Fibroblast of skin of left biceps (primary cell): Measurements from ENCODE around the gene LRBA.

Experiments used
- DNase-seq, 2 experiments: peaks; one replicate each; pipeline ENCODE4 v3.0.0-alpha.2; 2013; ENCODE audit warnings: low read depth in 2 of 2

The LRBA gene

DNA sequence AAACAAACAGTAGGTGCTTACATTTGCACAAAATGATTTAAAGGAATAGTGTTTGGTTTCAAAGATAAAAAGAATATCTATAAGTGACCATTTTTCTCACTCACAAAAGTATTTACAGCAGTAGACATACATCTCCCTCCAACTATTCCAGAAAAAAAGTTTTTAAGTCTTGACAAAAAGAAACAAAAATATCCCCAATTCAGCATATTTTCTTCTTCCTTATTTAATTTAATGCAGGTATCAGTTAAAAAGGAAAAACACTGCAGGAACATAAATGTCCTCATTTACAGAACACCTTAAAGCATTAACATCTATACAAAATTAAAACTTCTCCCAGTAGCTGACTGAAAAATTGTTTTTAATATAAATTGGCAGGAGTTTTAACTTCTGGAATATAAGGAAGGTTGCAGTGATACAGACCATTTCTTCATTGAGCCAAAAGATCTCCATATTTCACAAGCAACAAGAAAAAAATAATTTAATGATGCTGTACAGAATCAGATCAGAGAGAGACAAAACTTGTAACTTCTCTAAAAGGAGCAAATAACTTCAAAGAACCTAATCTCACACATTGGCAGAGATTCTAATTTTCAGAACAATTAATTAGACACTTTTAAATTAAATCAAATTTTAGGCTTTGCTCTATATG lies 428.8 kb downstream of the LRBA start:
- no peak for DNase-seq

GRCh38 chr4:150585611-150586010 lies 429.5 kb downstream of the LRBA start:
- no peak for DNase-seq

DNA sequence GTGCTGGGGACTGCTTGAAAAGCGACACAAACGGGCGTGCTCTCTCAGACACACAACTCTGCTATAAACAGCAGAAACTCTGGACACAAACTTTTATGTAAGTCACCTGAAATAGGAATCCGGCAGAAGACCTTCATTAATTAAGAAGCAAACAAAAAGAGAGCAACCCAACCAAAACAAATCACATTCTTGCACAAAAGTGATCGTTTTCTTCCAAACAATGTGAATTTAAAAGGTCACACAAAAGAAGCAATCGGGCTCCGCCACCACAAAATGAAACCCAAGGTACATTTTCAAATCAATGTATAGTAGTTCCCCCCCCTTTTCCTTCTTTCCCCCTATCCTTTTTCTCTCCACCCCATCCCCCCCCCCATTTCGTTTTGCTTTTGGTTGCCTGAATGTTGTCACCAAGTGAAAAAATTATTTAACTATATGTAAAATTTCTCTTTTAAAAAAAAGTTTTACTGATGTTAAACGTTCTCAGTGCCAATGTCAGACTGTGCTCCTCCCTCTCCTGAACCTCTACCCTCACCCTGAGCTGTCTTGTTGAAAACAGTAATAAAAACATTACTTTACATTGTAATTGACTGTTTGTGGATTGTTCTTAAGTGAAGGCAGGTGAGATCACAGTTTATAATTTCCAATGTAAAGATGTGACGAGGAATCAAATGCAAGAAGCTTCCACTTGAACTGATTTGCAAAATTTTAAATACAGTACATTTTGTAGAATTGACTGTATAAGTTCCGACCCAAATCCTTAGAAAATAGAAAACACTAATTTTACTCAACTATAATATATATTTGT lies 430.8 kb downstream of the LRBA start:
- no peak for DNase-seq

DNA sequence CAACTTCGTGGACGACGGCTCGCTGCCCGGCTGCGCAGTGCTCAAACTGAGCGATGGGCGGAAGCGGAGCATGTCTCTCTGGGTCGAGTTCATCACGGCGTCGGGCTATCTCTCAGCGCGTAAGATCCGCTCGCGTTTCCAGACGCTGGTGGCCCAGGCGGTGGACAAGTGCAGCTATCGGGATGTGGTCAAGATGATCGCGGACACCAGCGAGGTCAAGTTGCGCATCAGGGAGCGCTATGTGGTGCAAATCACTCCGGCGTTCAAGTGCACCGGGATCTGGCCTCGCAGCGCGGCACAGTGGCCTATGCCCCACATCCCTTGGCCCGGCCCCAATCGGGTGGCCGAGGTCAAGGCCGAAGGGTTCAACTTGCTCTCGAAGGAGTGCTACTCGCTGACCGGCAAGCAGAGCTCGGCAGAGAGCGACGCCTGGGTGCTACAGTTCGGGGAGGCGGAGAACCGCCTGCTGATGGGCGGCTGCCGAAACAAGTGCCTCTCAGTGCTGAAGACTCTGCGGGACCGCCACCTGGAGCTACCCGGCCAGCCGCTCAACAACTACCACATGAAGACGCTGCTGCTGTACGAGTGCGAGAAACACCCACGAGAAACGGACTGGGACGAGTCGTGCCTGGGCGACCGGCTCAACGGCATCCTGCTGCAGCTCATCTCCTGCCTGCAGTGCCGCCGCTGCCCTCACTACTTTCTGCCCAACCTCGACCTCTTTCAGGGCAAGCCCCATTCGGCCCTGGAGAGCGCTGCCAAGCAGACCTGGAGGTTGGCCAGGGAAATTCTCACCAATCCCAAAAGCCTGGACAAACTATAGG lies 431.6 kb downstream of the LRBA start:
- DNase-seq: no peak

GRCh38 chr4:150582873-150583286 lies 432.2 kb downstream of the LRBA start:
- DNase-seq: no peak

DNA sequence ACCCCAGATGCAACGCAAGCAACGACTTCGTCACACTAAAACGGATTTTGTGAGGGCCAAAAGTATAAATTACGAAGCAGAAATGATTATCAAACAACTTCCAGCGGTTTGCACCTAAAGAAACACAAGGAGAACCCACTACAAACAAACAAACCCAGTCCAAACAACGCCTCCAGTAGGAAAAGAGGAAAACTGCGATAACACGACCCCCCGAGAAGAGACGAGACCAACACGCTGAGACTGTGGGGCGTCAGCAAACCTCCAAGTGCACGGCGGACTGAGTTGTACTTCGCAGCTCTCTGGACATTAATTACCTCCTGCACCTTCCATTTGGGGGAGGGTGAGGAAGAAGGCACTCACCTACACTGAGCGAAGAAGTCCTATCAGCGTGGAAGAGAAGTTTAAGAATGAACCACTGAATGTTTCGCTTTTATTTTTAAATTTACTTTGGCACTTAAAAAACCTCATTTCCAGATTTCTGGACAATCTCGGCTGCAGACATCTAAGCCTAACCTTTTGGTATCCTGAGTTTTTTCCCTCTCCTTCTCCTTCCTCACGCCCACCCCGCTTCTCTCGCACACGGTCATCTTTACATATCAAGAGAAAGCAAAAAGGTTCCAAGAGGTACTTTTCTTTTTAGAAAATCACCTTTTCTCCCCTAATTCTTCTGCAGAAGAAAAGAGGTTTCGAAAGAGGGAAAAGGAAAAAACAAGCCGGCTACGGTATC lies 432.8 kb downstream of the LRBA start, which contains the start of gene MAB21L2:
MAB21L2 (plus strand) TSS at position 6 of the 727 bp plus-strand sequence. CDS start 879 bp downstream, outside the sequence.
- DNase-seq: no peak

- DNase-seq: no peak
These were observed 433.4 kb downstream of the LRBA start for GRCh38 chr4:150581641-150582051.

- DNase-seq: no peak
These were observed 434.0 kb downstream of the LRBA start for GRCh38 chr4:150581056-150581605.

DNA sequence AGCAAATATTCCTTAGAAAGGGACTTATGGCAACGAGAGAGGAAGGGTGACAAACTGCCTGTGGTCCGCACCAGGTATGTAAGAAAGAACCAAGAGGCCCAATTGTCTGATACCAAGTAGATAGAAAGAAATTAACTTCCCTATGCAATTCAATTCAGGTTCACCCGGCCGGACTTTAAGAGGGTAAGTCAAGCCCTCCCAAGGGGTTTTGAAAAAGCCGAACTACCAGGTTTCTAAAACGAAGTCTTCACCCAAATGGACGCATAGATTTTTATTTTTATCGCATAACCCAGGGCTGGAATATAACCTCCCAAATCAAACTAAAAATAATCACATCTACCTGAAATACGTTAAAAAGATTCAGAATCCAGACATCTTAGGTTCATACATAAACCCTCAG lies 434.8 kb downstream of the LRBA start:
- no peak for DNase-seq

GRCh38 chr4:150579551-150580234 lies 435.4 kb downstream of the LRBA start:
- DNase-seq: no peak

DNA sequence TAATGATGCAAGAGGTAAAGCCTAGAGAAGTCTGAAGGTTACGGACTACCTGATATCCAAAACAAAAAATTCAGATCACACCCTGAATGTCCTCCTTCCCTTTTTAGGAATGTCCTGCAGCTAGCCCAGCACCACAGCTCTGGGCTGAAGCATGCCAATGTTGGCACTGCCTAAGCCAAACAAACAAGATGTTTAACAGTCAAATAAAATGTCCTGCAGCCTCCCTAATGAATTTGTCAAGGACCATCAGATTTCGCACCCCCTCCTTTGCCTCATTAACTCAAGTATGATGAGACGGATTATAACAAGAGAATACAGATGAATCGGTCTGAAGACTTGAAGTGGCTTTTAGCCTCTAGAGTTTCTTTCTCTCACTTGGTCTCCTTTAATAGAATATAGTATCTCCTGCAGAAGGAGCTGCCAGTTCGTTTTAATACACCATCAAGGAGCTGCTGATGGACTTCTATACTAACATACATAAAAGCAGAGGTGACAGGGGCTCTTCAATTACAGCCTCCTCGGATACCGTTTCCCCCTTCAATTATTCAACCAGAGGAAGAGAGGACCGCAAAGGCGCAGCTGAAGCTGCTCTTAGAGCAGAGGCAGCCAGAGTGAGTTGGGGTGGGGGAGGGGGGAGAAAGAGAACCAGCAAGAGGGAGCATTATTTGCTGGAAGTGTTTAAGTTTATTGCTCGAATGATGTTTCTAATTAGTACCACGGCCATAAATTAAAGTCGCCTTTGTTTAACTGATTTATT lies 436.2 kb downstream of the LRBA start:
- no peak for DNase-seq

- no peak for DNase-seq
These were observed 437.3 kb downstream of the LRBA start for GRCh38 chr4:150577796-150578195.

GRCh38 chr4:150574678-150575077 lies 440.4 kb downstream of the LRBA start:
- no peak for DNase-seq

DNA sequence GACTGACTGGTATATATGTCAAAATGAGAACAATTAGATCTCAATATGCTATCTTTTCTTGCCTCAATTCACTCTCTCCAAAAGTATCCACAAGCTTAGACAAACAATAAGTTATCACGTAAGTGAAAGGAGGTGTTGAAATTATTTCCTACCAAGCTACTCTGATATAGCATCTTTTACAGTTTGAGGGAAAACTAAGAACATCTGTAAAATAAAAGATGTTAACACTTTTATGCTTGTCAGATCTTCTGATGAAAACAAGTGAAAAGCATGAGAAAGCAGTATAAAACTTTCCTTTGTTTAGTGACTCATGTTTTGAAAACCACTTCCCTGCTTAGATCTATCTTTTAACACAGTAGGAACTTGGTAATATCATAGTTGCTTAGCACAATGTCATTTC lies 441.6 kb downstream of the LRBA start:
- no peak for DNase-seq

GRCh38 chr4:150572704-150573504 lies 442.2 kb downstream of the LRBA start:
- no peak for DNase-seq

DNA sequence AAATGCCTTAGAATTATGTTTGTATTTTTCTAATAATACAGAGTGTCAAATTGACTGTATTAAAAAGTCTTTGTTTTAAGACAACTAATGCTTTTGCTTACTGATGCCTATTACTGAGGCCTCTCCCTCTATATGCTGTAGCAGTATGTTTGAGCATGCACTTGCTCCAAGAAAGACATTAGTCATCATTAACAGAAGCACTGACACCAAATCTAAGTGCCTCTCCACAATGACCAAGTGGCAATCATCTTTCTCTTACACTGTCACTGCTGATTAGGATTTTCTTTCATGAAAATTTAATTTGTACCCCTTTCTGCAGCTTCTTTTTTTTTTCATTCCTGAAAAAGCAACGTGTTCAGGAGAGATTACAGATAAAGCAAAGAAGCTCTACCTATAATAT lies 444.2 kb downstream of the LRBA start:
- DNase-seq: no peak

GRCh38 chr4:150569998-150570535 lies 445.0 kb downstream of the LRBA start:
- no peak for DNase-seq

DNA sequence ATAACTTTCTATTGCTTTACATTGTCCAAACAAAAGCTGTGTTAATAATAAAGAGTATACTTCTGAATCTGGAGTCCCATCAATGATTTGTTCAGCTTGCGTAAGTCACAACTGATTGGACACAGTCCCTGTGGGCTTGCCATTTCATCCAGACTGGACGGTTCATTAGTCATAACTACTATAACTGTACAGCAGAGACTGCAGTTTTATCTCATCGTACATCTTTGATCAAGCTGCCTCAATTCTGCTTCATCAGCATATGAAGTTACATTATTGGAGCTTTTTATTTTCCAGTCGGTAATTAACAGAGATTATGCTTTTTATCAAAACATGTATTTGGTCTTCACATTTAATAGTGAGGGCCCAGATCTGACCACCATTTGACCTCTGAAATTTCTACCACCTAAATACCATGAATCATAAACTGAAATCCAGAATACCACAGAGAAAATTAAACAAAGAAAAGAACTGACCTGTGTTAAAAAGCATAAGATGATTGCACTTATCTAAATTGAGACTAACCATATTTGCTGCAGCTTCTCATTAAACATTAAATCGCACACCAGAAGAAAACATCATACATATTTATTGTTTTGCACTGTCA lies 445.6 kb downstream of the LRBA start:
- no peak for DNase-seq
